IMR-90 (cell line): ENCODE data around the gene GGACT.

Experiments
- BHLHE40 ChIP-seq: fragments of 150-350 bp; IDR thresholded peaks from 2 replicates; pipeline ENCODE4 v1.6.1; 2016; ENCODE audit warnings: mild to moderate bottlenecking, low read depth, low read length
- CHD1 ChIP-seq: IDR thresholded peaks from 2 replicates; pipeline ENCODE4 v1.6.1; 2012; ENCODE audit warnings: low read depth, low read length, improper control_type of control experiment
- CTCF ChIP-seq: conservative IDR thresholded peaks from 2 replicates; pipeline ENCODE4 v1.5.1; 2012; ENCODE audit warnings: mild to moderate bottlenecking, low read depth, low read length, improper control_type of control experiment
- POLR2A ChIP-seq: IDR thresholded peaks from 2 replicates; pipeline ENCODE4 v1.6.1; 2012; ENCODE audit warnings: mild to moderate bottlenecking, low read depth, low read length
- RCOR1 ChIP-seq: IDR thresholded peaks from 2 replicates; pipeline ENCODE4 v1.6.1; 2012; ENCODE audit warnings: mild to moderate bottlenecking, low read length, improper control_type of control experiment; ENCODE audit not compliant: insufficient replicate concordance

DNA sequence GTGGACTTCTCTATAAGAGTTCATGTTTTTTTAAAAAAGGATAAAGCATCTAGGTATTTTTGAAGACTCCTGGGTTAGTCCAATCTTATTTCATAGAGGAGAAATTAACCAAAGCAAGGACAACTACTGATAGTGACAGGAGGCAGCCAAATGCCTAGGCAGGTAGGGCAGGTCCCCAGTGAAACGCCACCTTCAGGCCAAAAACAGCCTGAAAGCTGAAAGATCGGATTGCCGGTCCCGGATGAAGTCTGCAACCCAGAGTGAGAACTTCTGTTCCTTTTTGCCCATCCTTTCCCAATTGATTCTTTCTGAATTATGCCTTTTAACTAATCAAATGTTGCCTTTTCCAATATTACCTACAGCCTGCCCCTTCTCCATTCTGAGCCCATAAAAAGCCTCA lies 6.1 kb upstream of the GGACT start:
- 0 out of 2 replicates have a peak, but pooled peaks have one; percentile 2 for TF ChIP-seq CTCF
- no peak for TF ChIP-seq RCOR1
- no peak for TF ChIP-seq POLR2A
- TF ChIP-seq BHLHE40: no peak
- no peak for TF ChIP-seq CHD1
